CD14-positive monocyte (primary cell): ENCODE data around the gene TSPYL1. TPM values are rescaled to one million over a fixed set of nuclear protein-coding genes. Genes with fewer than 3 reads are reported as not detected.

Experiments
- DNase-seq, 3 donors: peaks; one replicate each; pipeline ENCODE4 v3.0.0-alpha.2; 2011 to 2022
- H2AFZ ChIP-seq: 2 replicates; pipeline ENCODE4 v1.6.0; 2012; ENCODE audit warnings: mild to moderate bottlenecking, low read depth, low read length, inconsistent platforms; ENCODE audit not compliant: insufficient read depth, poor library complexity, severe bottlenecking
- H3K27ac ChIP-seq, 2 donors: 1 replicate in 1 of 2; 2 replicates in 1 of 2; pipeline ENCODE4 v1.5.1; 2012 to 2013; ENCODE audit warnings: low read length in 2 of 2, control low read depth in 1 of 2, inconsistent platforms in 1 of 2, low read depth in 1 of 2, mild to moderate bottlenecking in 1 of 2
- H3K27me3 ChIP-seq, 2 donors: one replicate each; pipeline versions ENCODE4 v1.6.0 to v1.6.1; 2011 to 2013; ENCODE audit warnings: low read length in 2 of 2; ENCODE audit not compliant: control insufficient read depth in 2 of 2, insufficient read depth in 2 of 2
- H3K36me3 ChIP-seq, 2 donors: replicated peaks in 1 of 2; 1 replicate in 1 of 2; 2 replicates in 1 of 2; pipeline versions ENCODE4 v1.5.1 to v1.6.1; 2012 to 2013; ENCODE audit warnings: low read length in 2 of 2, control low read depth in 1 of 2, inconsistent platforms in 1 of 2, mild to moderate bottlenecking in 1 of 2; ENCODE audit not compliant: insufficient read depth in 2 of 2, control insufficient read depth in 1 of 2
- H3K4me1 ChIP-seq, 2 donors: 1 replicate in 1 of 2; 2 replicates in 1 of 2; pipeline versions ENCODE4 v1.5.1 to v1.6.1; 2012 to 2013; ENCODE audit warnings: low read length in 2 of 2, control low read depth in 1 of 2, inconsistent platforms in 1 of 2, mild to moderate bottlenecking in 1 of 2, moderate library complexity in 1 of 2; ENCODE audit not compliant: insufficient read depth in 2 of 2, control insufficient read depth in 1 of 2
- H3K4me2 ChIP-seq: replicated peaks from 2 replicates; pipeline ENCODE3; 2012; ENCODE audit warnings: low read length, moderate library complexity, mild to moderate bottlenecking; ENCODE audit not compliant: poor library complexity, severe bottlenecking; ENCODE audit errors: extremely low read depth
- H3K4me3 ChIP-seq, 3 experiments: fragments of 200-600 bp in 1 of 3; sonication (generic) in 1 of 3; replicated peaks in 1 of 3; 1 replicate in 2 of 3; 2 replicates in 1 of 3; pipeline ENCODE4 v1.5.1; 2011 to 2013; ENCODE audit warnings: low read length in 3 of 3, mild to moderate bottlenecking in 3 of 3, control low read depth in 2 of 3, low read depth in 2 of 3, inconsistent platforms in 1 of 3, moderate library complexity in 1 of 3
- H3K79me2 ChIP-seq: 2 replicates; pipeline ENCODE4 v1.6.0; 2012; ENCODE audit warnings: mild to moderate bottlenecking, control low read depth, inconsistent platforms, low read length, moderate library complexity; ENCODE audit not compliant: insufficient read depth
- H3K9ac ChIP-seq: 2 replicates; pipeline ENCODE4 v1.6.0; 2017; ENCODE audit warnings: low read length, mild to moderate bottlenecking; ENCODE audit not compliant: insufficient read depth, poor library complexity, severe bottlenecking
- H3K9me3 ChIP-seq, 2 donors: replicated peaks in 1 of 2; 1 replicate in 1 of 2; 2 replicates in 1 of 2; pipeline versions ENCODE4 v1.5.1 to v1.6.1; 2012 to 2013; ENCODE audit warnings: low read length in 2 of 2, control low read depth in 1 of 2; ENCODE audit not compliant: control insufficient read depth in 1 of 2, insufficient read depth in 1 of 2
- H4K20me1 ChIP-seq: 2 replicates; pipeline ENCODE4 v1.6.0; 2012; ENCODE audit warnings: mild to moderate bottlenecking, low read length, control low read depth, moderate library complexity; ENCODE audit not compliant: insufficient read depth
- H3K27ac Mint-ChIP-seq, 7 donors: one replicate each; pipeline ENCODE4 v1.8.0; 2020; ENCODE audit warnings: mild to moderate bottlenecking in 7 of 7, mixed read lengths in 7 of 7, moderate library complexity in 6 of 7, inconsistent platforms in 2 of 7
- H3K27me3 Mint-ChIP-seq, 3 donors: one replicate each; pipeline ENCODE4 v1.8.0; 2021 to 2022; ENCODE audit warnings: low read depth in 3 of 3, mild to moderate bottlenecking in 3 of 3, mixed read lengths in 3 of 3, moderate library complexity in 3 of 3, inconsistent platforms in 1 of 3
- H3K36me3 Mint-ChIP-seq, 2 donors: one replicate each; pipeline ENCODE4 v1.8.0; 2020; ENCODE audit warnings: mixed read lengths in 2 of 2, inconsistent platforms in 1 of 2, mild to moderate bottlenecking in 1 of 2
- H3K4me1 Mint-ChIP-seq: one replicate; pipeline ENCODE4 v1.8.0; 2020; ENCODE audit warnings: mild to moderate bottlenecking, mixed read lengths
- H3K4me3 Mint-ChIP-seq, 2 donors: one replicate each; pipeline ENCODE4 v1.8.0; 2020; ENCODE audit warnings: mild to moderate bottlenecking in 2 of 2, mixed read lengths in 2 of 2, moderate library complexity in 1 of 2
- H3K9me3 Mint-ChIP-seq, 7 donors: one replicate each; pipeline ENCODE4 v1.8.0; 2020 to 2022; ENCODE audit warnings: mixed read lengths in 7 of 7, mild to moderate bottlenecking in 6 of 7, moderate library complexity in 6 of 7, inconsistent platforms in 2 of 7
- WGBS: methylation state at CpG from one replicate; pipeline ENCODE4 v1.1.5; 2013; ENCODE audit warnings: missing lambda C conversion rate; ENCODE audit not compliant: insufficient coverage; 5-methylcytosine and 5-hydroxymethylcytosine counted together
- intact Hi-C, 2 donors: fragments of 100-400 bp; cut with micrococcal nuclease; formaldehyde crosslinking; loops; one replicate each; pipeline versions ENCODE4 v1.15.0 to v1.15.1; 2023
- polyA plus RNA-seq, 3 donors: library from polyadenylated mRNA; depleted of rRNA in 1 of 3; unstranded in 2 of 3; stranded (reverse) in 1 of 3; fragments of 300-500 nt in 2 of 3; fragments of >200 nt in 1 of 3; fragmentation: Illumina TruSeq in 2 of 3; gene quantifications; 1 replicate in 2 of 3; 2 replicates in 1 of 3; pipeline ENCODE4 v1.2.3, GENCODE V29; 2012 to 2021
- TF ChIP-seq, protein P1 (sequence below): fragments of 200-600 bp; IDR thresholded peaks from one replicate; pipeline ENCODE4 v1.8.0; 2022; ENCODE audit warnings: antibody characterized with exemption, mild to moderate bottlenecking

Gene TSPYL1
- polyA plus RNA-seq, 3 donors, result 19.6 to 21.0 (median 20.0) TPM

DNA sequence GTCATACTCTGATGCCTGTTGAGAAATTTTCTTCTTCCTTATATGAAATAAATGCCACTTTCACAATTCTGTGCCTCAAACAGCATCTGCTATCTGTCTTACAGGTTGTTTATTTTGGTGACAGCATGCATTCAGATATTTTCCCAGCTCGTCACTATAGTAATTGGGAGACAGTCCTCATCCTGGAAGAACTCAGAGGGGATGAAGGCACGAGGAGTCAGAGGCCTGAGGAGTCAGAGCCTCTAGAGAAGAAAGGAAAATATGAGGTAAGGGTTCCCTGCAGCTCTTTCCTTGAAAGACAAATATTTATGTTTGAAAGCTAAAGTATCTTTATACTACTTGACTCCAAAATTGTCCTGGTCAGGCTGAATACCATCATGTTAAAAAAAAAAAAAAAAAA, 41.6 kb downstream of the TSPYL1 start:
- no peaks in the 10 kb centered on the region for H3K9me3 ChIP-seq
- H3K9ac ChIP-seq, result no peak overlapping the region
- Mint-ChIP-seq H3K4me3 (no peak overlapping the region), H3K9me3 (peaks cover 0 to 1% (median 0%) of the 10 kb centered on the region in 7 donors), H3K27ac (peak overlapping the region in 1 of 7 donors; percentile 48), H3K4me1 (peaks cover 3% of the 10 kb centered on the region), H3K27me3 (no peaks in the 10 kb centered on the region), H3K36me3 (peaks cover 15 to 25% of the 10 kb centered on the region in 2 donors)
- TF ChIP-seq, protein P1, sequence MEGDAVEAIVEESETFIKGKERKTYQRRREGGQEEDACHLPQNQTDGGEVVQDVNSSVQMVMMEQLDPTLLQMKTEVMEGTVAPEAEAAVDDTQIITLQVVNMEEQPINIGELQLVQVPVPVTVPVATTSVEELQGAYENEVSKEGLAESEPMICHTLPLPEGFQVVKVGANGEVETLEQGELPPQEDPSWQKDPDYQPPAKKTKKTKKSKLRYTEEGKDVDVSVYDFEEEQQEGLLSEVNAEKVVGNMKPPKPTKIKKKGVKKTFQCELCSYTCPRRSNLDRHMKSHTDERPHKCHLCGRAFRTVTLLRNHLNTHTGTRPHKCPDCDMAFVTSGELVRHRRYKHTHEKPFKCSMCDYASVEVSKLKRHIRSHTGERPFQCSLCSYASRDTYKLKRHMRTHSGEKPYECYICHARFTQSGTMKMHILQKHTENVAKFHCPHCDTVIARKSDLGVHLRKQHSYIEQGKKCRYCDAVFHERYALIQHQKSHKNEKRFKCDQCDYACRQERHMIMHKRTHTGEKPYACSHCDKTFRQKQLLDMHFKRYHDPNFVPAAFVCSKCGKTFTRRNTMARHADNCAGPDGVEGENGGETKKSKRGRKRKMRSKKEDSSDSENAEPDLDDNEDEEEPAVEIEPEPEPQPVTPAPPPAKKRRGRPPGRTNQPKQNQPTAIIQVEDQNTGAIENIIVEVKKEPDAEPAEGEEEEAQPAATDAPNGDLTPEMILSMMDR, result no peak
- no peak overlapping the region for H3K4me2 ChIP-seq
- H2AFZ ChIP-seq, result no peak overlapping the region
- no CpG with 5 or more reads among the region's 2 CpGs for WGBS
- intact Hi-C loops, result no loop called here
- H3K36me3 ChIP-seq, result peaks cover 12 to 24% of the 10 kb centered on the region in 2 donors
- no peaks in the 10 kb centered on the region for H3K4me1 ChIP-seq
- no peaks in the 10 kb centered on the region for H3K27me3 ChIP-seq
- no peak overlapping the region for H3K4me3 ChIP-seq
- no peaks in the 10 kb centered on the region for H4K20me1 ChIP-seq
- no peak for DNase-seq
- no peaks in the 10 kb centered on the region for H3K79me2 ChIP-seq
- no peak overlapping the region for H3K27ac ChIP-seq

DNA sequence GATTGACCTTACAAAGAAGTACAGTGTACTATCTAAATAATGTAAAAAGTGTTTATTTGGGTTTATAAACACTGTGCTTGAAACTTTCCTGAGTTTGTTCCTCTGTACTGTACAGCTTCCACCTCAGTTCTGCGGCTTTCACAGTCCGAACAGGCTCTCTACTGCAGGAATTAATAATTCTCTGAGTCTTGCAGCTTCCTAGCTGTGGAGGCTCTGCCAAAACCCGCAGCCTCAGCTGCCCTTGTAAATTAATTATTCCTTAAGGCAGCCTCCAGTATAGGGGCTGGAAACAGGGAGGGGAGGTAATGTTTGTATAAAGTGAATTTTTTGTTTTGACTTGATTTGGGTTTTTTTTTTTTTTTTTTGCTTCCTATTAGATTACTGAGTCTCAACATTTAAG, 45.0 kb downstream of the TSPYL1 start:
- Histone ChIP-seq H3K9ac (no peak overlapping the region), H3K4me3 (no peak overlapping the region), H3K27me3 (no peaks in the 10 kb centered on the region), H3K9me3 (no peaks in the 10 kb centered on the region), H3K79me2 (no peaks in the 10 kb centered on the region), H3K36me3 (peaks cover 9 to 25% of the 10 kb centered on the region in 2 donors), H3K27ac (no peak overlapping the region), H3K4me2 (no peak overlapping the region), H3K4me1 (no peaks in the 10 kb centered on the region), H4K20me1 (no peaks in the 10 kb centered on the region), H2AFZ (no peak overlapping the region)
- Mint-ChIP-seq H3K9me3 (no peaks in the 10 kb centered on the region), H3K4me3 (no peak overlapping the region), H3K27ac (no peak overlapping the region), H3K4me1 (peaks cover 3% of the 10 kb centered on the region), H3K27me3 (peaks cover 0 to 2% (median 0%) of the 10 kb centered on the region in 3 donors), H3K36me3 (peaks cover 18% of the 10 kb centered on the region in 2 donors)
- intact Hi-C loops, result no loop called here
- TF ChIP-seq, protein P1, result no peak
- DNase-seq, result no peak
- no CpG with 5 or more reads among the region's 3 CpGs for WGBS
